SJCRH30 (cell line): Measurements from ENCODE around the gene ABAT. TPM values are rescaled to one million over a fixed set of nuclear protein-coding genes. Genes with fewer than 3 reads are reported as not detected.
A peak's percentile ranks its signal among the peaks of the same experiment; 100 is the strongest.
"Not testable (repeated sequence)": the region's sequence is repeated elsewhere in the genome, so short reads cannot be mapped to it uniquely, and the experiment has no call there.

Source experiments
- DNase-seq, 2 experiments: peaks; one replicate each; pipeline ENCODE4 v3.0.0-alpha.2; 2015 to 2020
- H3K27ac ChIP-seq: fragments of 250-450 bp; sonication (Bioruptor Pico); 2 replicates; pipeline ENCODE4 v1.5.1; 2020; ENCODE audit warnings: mild to moderate bottlenecking, moderate library complexity
- H3K27me3 ChIP-seq: fragments of 250-450 bp; sonication (Bioruptor Pico); 2 replicates; pipeline ENCODE4 v1.5.1; 2020; ENCODE audit warnings: mild to moderate bottlenecking, moderate library complexity
- H3K36me3 ChIP-seq: fragments of 250-450 bp; sonication (Bioruptor Pico); 2 replicates; pipeline ENCODE4 v1.5.1; 2020; ENCODE audit warnings: mild to moderate bottlenecking, moderate library complexity
- H3K4me1 ChIP-seq: fragments of 250-450 bp; sonication (Bioruptor Pico); 2 replicates; pipeline ENCODE4 v1.5.1; 2020; ENCODE audit warnings: mild to moderate bottlenecking, moderate library complexity
- H3K4me3 ChIP-seq: fragments of 250-450 bp; sonication (Bioruptor Pico); 2 replicates; pipeline ENCODE4 v1.5.1; 2020; ENCODE audit warnings: mild to moderate bottlenecking, moderate library complexity
- H3K9me3 ChIP-seq: fragments of 250-450 bp; sonication (Bioruptor Pico); replicated peaks from 2 replicates; pipeline ENCODE4 v1.5.1; 2020; ENCODE audit warnings: mild to moderate bottlenecking, moderate library complexity
- total RNA-seq: library from RNA; depleted of rRNA; stranded (reverse); fragments of >200 nt; shearing (Covaris generic); gene quantifications from 2 replicates; pipeline ENCODE4 v1.2.3, GENCODE V29; 2014

Gene ABAT
- total RNA-seq, 1 experiment from 2014 or later, result 79.1 TPM

GRCh38 chr16:8727131-8727806, 52.9 kb downstream of the ABAT start:
- Histone ChIP-seq H3K36me3 (peaks cover 6% of the 10 kb centered on the region), H3K4me3 (no peak overlapping the region), H3K27ac (no peak overlapping the region), H3K27me3 (no peaks in the 10 kb centered on the region), H3K9me3 (no peaks in the 10 kb centered on the region), H3K4me1 (0 out of 2 replicates have a peak, but pooled peaks cover 6% of the 10 kb centered on the region)
- peak in 1 of 2 experiments; percentile 33 for DNase-seq

GRCh38 chr16:8727857-8728618, 53.6 kb downstream of the ABAT start:
- peaks cover 3% of the 10 kb centered on the region; the same call in 1 of the 2 replicates for H3K36me3 ChIP-seq
- no peak for DNase-seq
- no peaks in the 10 kb centered on the region for H3K27me3 ChIP-seq
- H3K4me3 ChIP-seq, result no peak overlapping the region
- H3K9me3 ChIP-seq, result no peaks in the 10 kb centered on the region
- no peak overlapping the region for H3K27ac ChIP-seq
- H3K4me1 ChIP-seq, result 0 out of 2 replicates have a peak, but pooled peaks cover 6% of the 10 kb centered on the region

- DNase-seq, result no peak
- H3K4me1 ChIP-seq, result 0 out of 2 replicates have a peak, but pooled peaks cover 6% of the 10 kb centered on the region
- no peak overlapping the region for H3K4me3 ChIP-seq
- H3K36me3 ChIP-seq, result peaks cover 11% of the 10 kb centered on the region; the same call in 1 of the 2 replicates
- H3K27ac ChIP-seq, result no peak overlapping the region
- peaks cover 5% of the 10 kb centered on the region; the same call in 1 of the 2 replicates for H3K9me3 ChIP-seq
- H3K27me3 ChIP-seq, result no peaks in the 10 kb centered on the region
Observed at GRCh38 chr16:8729779-8730334, 55.4 kb downstream of the ABAT start.

- no peak overlapping the region for H3K27ac ChIP-seq
- H3K27me3 ChIP-seq, result no peaks in the 10 kb centered on the region
- H3K36me3 ChIP-seq, result peaks cover 11% of the 10 kb centered on the region; the same call in 1 of the 2 replicates
- DNase-seq, result no peak
- peaks cover 5% of the 10 kb centered on the region; the same call in 1 of the 2 replicates for H3K9me3 ChIP-seq
- no peak overlapping the region for H3K4me3 ChIP-seq
- H3K4me1 ChIP-seq, result 0 out of 2 replicates have a peak, but pooled peaks cover 6% of the 10 kb centered on the region
Observed at GRCh38 chr16:8730335-8730915, 56.0 kb downstream of the ABAT start.

- no peak overlapping the region for H3K27ac ChIP-seq
- DNase-seq, result no peak
- H3K4me3 ChIP-seq, result no peak overlapping the region
- peaks cover 18% of the 10 kb centered on the region; the same call in 1 of the 2 replicates for H3K36me3 ChIP-seq
- H3K27me3 ChIP-seq, result no peaks in the 10 kb centered on the region
- peaks cover 5% of the 10 kb centered on the region; the same call in 1 of the 2 replicates for H3K9me3 ChIP-seq
- H3K4me1 ChIP-seq, result no peaks in the 10 kb centered on the region
Observed at GRCh38 chr16:8733849-8734540, 59.6 kb downstream of the ABAT start.

- Histone ChIP-seq H3K36me3 (peaks cover 22% of the 10 kb centered on the region; the same call in 1 of the 2 replicates), H3K27me3 (no peaks in the 10 kb centered on the region), H3K9me3 (peaks cover 5% of the 10 kb centered on the region; the same call in 1 of the 2 replicates), H3K4me1 (no peaks in the 10 kb centered on the region), H3K4me3 (no peak overlapping the region), H3K27ac (no peak overlapping the region)
- no peak for DNase-seq
Observed at GRCh38 chr16:8735574-8735973, 61.2 kb downstream of the ABAT start.

- Histone ChIP-seq H3K9me3 (peaks cover 5% of the 10 kb centered on the region; the same call in 1 of the 2 replicates), H3K27me3 (no peaks in the 10 kb centered on the region), H3K4me1 (no peaks in the 10 kb centered on the region), H3K27ac (no peak overlapping the region), H3K4me3 (no peak overlapping the region), H3K36me3 (peaks cover 22% of the 10 kb centered on the region; the same call in 1 of the 2 replicates)
- no peak for DNase-seq
Observed at GRCh38 chr16:8736123-8736668, 61.8 kb downstream of the ABAT start.

- Histone ChIP-seq H3K36me3 (peaks cover 12% of the 10 kb centered on the region; the same call in 1 of the 2 replicates), H3K27ac (no peak overlapping the region), H3K9me3 (no peaks in the 10 kb centered on the region; the same call in 1 of the 2 replicates)
Observed at GRCh38 chr16:8739151-8739550, 64.7 kb downstream of the ABAT start.

GRCh38 chr16:8739989-8740704, 65.7 kb downstream of the ABAT start:
- Histone ChIP-seq H3K36me3 (0 out of 2 replicates have a peak, but pooled peaks cover 11% of the 10 kb centered on the region), H3K4me3 (no peak overlapping the region), H3K27ac (no peak overlapping the region), H3K27me3 (no peaks in the 10 kb centered on the region), H3K4me1 (no peaks in the 10 kb centered on the region), H3K9me3 (no peaks in the 10 kb centered on the region; the same call in 1 of the 2 replicates)
- DNase-seq, result no peak

More at GRCh38 chr16:8739151-8739550, 64.7 kb downstream of the ABAT start:
- no peak overlapping the region for H3K4me3 ChIP-seq
- H3K27me3 ChIP-seq, result no peaks in the 10 kb centered on the region
- no peaks in the 10 kb centered on the region for H3K4me1 ChIP-seq
- no peak for DNase-seq

- no peaks in the 10 kb centered on the region for H3K4me1 ChIP-seq
- H3K27ac ChIP-seq, result no peak overlapping the region
- DNase-seq, result no peak
- H3K36me3 ChIP-seq, result peaks cover 13% of the 10 kb centered on the region; the same call in 1 of the 2 replicates
- no peaks in the 10 kb centered on the region for H3K27me3 ChIP-seq
- H3K9me3 ChIP-seq, result no peaks in the 10 kb centered on the region; the same call in 1 of the 2 replicates
- no peak overlapping the region for H3K4me3 ChIP-seq
Observed at GRCh38 chr16:8740775-8741355, 66.4 kb downstream of the ABAT start.

- DNase-seq, result no peak
- Histone ChIP-seq H3K27ac (no peak overlapping the region), H3K4me3 (no peak overlapping the region), H3K9me3 (no peaks in the 10 kb centered on the region; the same call in 1 of the 2 replicates), H3K4me1 (no peaks in the 10 kb centered on the region), H3K36me3 (peaks cover 15% of the 10 kb centered on the region; the same call in 1 of the 2 replicates), H3K27me3 (no peaks in the 10 kb centered on the region)
Observed at GRCh38 chr16:8741636-8742035, 67.2 kb downstream of the ABAT start.

- H3K4me1 ChIP-seq, result no peaks in the 10 kb centered on the region
- H3K9me3 ChIP-seq, result no peaks in the 10 kb centered on the region; the same call in 1 of the 2 replicates
- H3K27me3 ChIP-seq, result no peaks in the 10 kb centered on the region
- no peak for DNase-seq
- H3K36me3 ChIP-seq, result peaks cover 15% of the 10 kb centered on the region; the same call in 1 of the 2 replicates
- no peak overlapping the region for H3K4me3 ChIP-seq
- no peak overlapping the region for H3K27ac ChIP-seq
Observed at GRCh38 chr16:8742068-8742467, 67.7 kb downstream of the ABAT start.

- H3K9me3 ChIP-seq, H3K27ac ChIP-seq, DNase-seq, H3K27me3 ChIP-seq, H3K4me3 ChIP-seq: not testable (repeated sequence)
- peaks cover 29% of the 10 kb centered on the region for H3K36me3 ChIP-seq
- H3K4me1 ChIP-seq, result peaks cover 17% of the 10 kb centered on the region
Observed at GRCh38 chr16:8748944-8749343, 74.5 kb downstream of the ABAT start.
